DOHH2 (cell line): ENCODE measurements around the gene CYP2J2.

Experiments
- H3F3A ChIP-seq: fragments of 200-600 bp; sonication (generic), shearing (Covaris generic); 2 replicates; pipeline ENCODE4 v1.6.0; 2016; ENCODE audit warnings: antibody characterized with exemption, mild to moderate bottlenecking; ENCODE audit not compliant: control insufficient read depth, insufficient read depth
- H3K27ac ChIP-seq: fragments of 200-600 bp; sonication (generic); 2 replicates; pipeline ENCODE4 v1.5.1; 2014; ENCODE audit warnings: low read depth, mild to moderate bottlenecking, low read length, moderate library complexity
- H3K27me3 ChIP-seq: fragments of 200-600 bp; sonication (generic); 2 replicates; pipeline ENCODE4 v1.6.1; 2014; ENCODE audit warnings: mild to moderate bottlenecking, low read length, mixed read lengths; ENCODE audit not compliant: control insufficient read depth
- H3K36me3 ChIP-seq: fragments of 200-600 bp; sonication (generic); 2 replicates; pipeline ENCODE4 v1.6.1; 2014; ENCODE audit warnings: mild to moderate bottlenecking, low read length, moderate library complexity, mixed read lengths; ENCODE audit not compliant: control insufficient read depth
- H3K4me1 ChIP-seq: fragments of 200-600 bp; sonication (generic); 2 replicates; pipeline ENCODE4 v1.6.1; 2014; ENCODE audit warnings: mild to moderate bottlenecking, low read length, mixed read lengths; ENCODE audit not compliant: control insufficient read depth
- H3K4me2 ChIP-seq: fragments of 200-600 bp; sonication (generic); 2 replicates; pipeline ENCODE4 v1.6.0; 2014; ENCODE audit warnings: mild to moderate bottlenecking, low read length, moderate library complexity
- H3K4me3 ChIP-seq: fragments of 200-600 bp; sonication (generic); 2 replicates; pipeline ENCODE4 v1.5.1; 2014; ENCODE audit warnings: mild to moderate bottlenecking, low read length, mixed read lengths
- H3K79me2 ChIP-seq: fragments of 200-600 bp; sonication (generic); 2 replicates; pipeline ENCODE4 v1.6.1; 2014; ENCODE audit warnings: mild to moderate bottlenecking, low read length, mixed read lengths; ENCODE audit not compliant: control insufficient read depth
- H3K9me2 ChIP-seq: fragments of 200-600 bp; sonication (generic); replicated peaks from 2 replicates; pipeline ENCODE4 v1.6.1; 2014; ENCODE audit warnings: mild to moderate bottlenecking, low read length, mixed read lengths; ENCODE audit not compliant: control insufficient read depth
- H3K9me3 ChIP-seq: fragments of 200-600 bp; sonication (generic); 2 replicates; pipeline ENCODE4 v1.6.1; 2014; ENCODE audit warnings: antibody characterized with exemption, low read length, mixed read lengths; ENCODE audit not compliant: control insufficient read depth, insufficient read depth
- H4K20me1 ChIP-seq: fragments of 200-600 bp; sonication (generic); 2 replicates; pipeline ENCODE4 v1.6.0; 2014; ENCODE audit warnings: low read depth, mild to moderate bottlenecking, antibody characterized with exemption, low read length, moderate library complexity; ENCODE audit not compliant: control insufficient read depth, insufficient read depth
- CTCF ChIP-seq: fragments of 200-600 bp; sonication (generic); IDR thresholded peaks from one replicate; pipeline ENCODE4 v1.5.1; 2014; ENCODE audit warnings: antibody characterized with exemption, mild to moderate bottlenecking, low read depth, low read length; ENCODE audit not compliant: poor library complexity, severe bottlenecking
- EZH2phosphoT487 ChIP-seq: fragments of 200-600 bp; sonication (generic); IDR thresholded peaks from 2 replicates; pipeline ENCODE4 v1.6.1; 2017; ENCODE audit warnings: borderline replicate concordance, mild to moderate bottlenecking, antibody characterized with exemption, low read length, moderate library complexity, mixed read lengths

The CYP2J2 gene

GRCh38 chr1:59919746-59920145, 6.8 kb downstream of the CYP2J2 start:
- no peaks in the 10 kb centered on the region for H4K20me1 ChIP-seq
- no peaks in the 10 kb centered on the region for H3K4me1 ChIP-seq
- H3K4me3 ChIP-seq: no peak overlapping the region
- no peaks in the 10 kb centered on the region for H3K9me3 ChIP-seq
- H3K9me2 ChIP-seq: no peaks in the 10 kb centered on the region
- TF ChIP-seq CTCF: no peak
- TF ChIP-seq EZH2phosphoT487: no peak
- H3K27ac ChIP-seq: no peak overlapping the region
- H3F3A ChIP-seq: no peaks in the 10 kb centered on the region
- H3K27me3 ChIP-seq: no peaks in the 10 kb centered on the region
- H3K79me2 ChIP-seq: no peaks in the 10 kb centered on the region
- H3K4me2 ChIP-seq: no peak overlapping the region
- no peaks in the 10 kb centered on the region for H3K36me3 ChIP-seq

GRCh38 chr1:59917785-59918180, 8.8 kb downstream of the CYP2J2 start:
- Histone ChIP-seq H3F3A (no peaks in the 10 kb centered on the region), H3K9me2 (no peaks in the 10 kb centered on the region), H3K9me3 (no peaks in the 10 kb centered on the region), H3K4me2 (no peak overlapping the region), H3K27me3 (no peaks in the 10 kb centered on the region), H4K20me1 (no peaks in the 10 kb centered on the region), H3K27ac (no peak overlapping the region), H3K36me3 (no peaks in the 10 kb centered on the region), H3K79me2 (no peaks in the 10 kb centered on the region), H3K4me1 (no peaks in the 10 kb centered on the region), H3K4me3 (no peak overlapping the region)
- TF ChIP-seq EZH2phosphoT487: no peak
- no peak for TF ChIP-seq CTCF

GRCh38 chr1:59917026-59917784, 9.4 kb downstream of the CYP2J2 start:
- H3K4me2 ChIP-seq: no peak overlapping the region
- no peaks in the 10 kb centered on the region for H3K9me2 ChIP-seq
- no peaks in the 10 kb centered on the region for H3K27me3 ChIP-seq
- H3K36me3 ChIP-seq: no peaks in the 10 kb centered on the region
- no peaks in the 10 kb centered on the region for H3K79me2 ChIP-seq
- no peaks in the 10 kb centered on the region for H4K20me1 ChIP-seq
- TF ChIP-seq CTCF (no peak), EZH2phosphoT487 (no peak)
- H3K27ac ChIP-seq: no peak overlapping the region
- H3K4me3 ChIP-seq: no peak overlapping the region
- no peaks in the 10 kb centered on the region for H3K4me1 ChIP-seq
- H3F3A ChIP-seq: no peaks in the 10 kb centered on the region
- H3K9me3 ChIP-seq: no peaks in the 10 kb centered on the region
